K562 (cell line): Measurements from ENCODE around the gene HLA-B. TPM values are rescaled to one million over a fixed set of nuclear protein-coding genes. Genes with fewer than 3 reads are reported as not detected.

Experiments used
- ATAC-seq: fragments of 200-7000 bp; cut with Tn5 transposase; 3 replicates; pipeline ENCODE4 v1.9.1; 2020; ENCODE audit warnings: moderate library complexity
- BruUV-seq: library from RNA; stranded (reverse); fragments of 400-500 nt; replicated peaks from 2 replicates; lab custom pipeline; 2021; lab: Mats Ljungman, UMichigan
- CTCF ChIA-PET: fragments of 300-600 bp; formaldehyde crosslinking; extraction: SDS; loops from one replicate; lab custom pipeline; 2021; ENCODE audit warnings: low intra/inter-chr PET ratio; lab: Yijun Ruan, JAX
- POLR2A ChIA-PET: fragments of 300-600, 350-650 bp; sonication (Branson Sonifier 250); formaldehyde crosslinking; extraction: SDS; loops from one replicate; lab custom pipeline; 2021; ENCODE audit warnings: antibody characterized with exemption, inconsistent platforms; lab: Yijun Ruan, JAX
- DNase-seq, 4 experiments: peaks; one replicate each; pipeline versions ENCODE4 v3.0.0 to v3.0.0-alpha.2; 2011 to 2018; ENCODE audit warnings: low spot score in 3 of 4, mixed read lengths in 3 of 4; ENCODE audit errors: extremely low read depth in 1 of 4
- FAIRE-seq: peaks from 2 replicates; lab custom pipeline; 2011; peaks lifted over from hg19 to GRCh38; lab: Jason Lieb, UNC
- H2AFZ ChIP-seq: 2 replicates; pipeline ENCODE4 v1.6.0; 2011; ENCODE audit warnings: low read depth, low read length, control low read depth, inconsistent platforms
- H3K27ac ChIP-seq: fragments of 200-600 bp; 3 replicates; pipeline ENCODE4 v1.8.0; 2011; ENCODE audit warnings: low read depth, mild to moderate bottlenecking, control low read depth, inconsistent platforms, low read length, moderate library complexity, mixed read lengths; ENCODE audit errors: extremely low read depth
- H3K27me3 ChIP-seq, 2 experiments: fragments of 300-600 bp in 1 of 2; 2 replicates in 1 of 2; 3 replicates in 1 of 2; pipeline versions ENCODE4 v1.6.0 to v1.8.0; 2011; ENCODE audit warnings: inconsistent platforms in 2 of 2, low read length in 2 of 2, mild to moderate bottlenecking in 1 of 2, mixed read lengths in 1 of 2, moderate library complexity in 1 of 2; ENCODE audit not compliant: control insufficient read depth in 2 of 2, insufficient read depth in 2 of 2
- H3K36me3 ChIP-seq: fragments of 300-600 bp; 3 replicates; pipeline ENCODE4 v1.8.0; 2011; ENCODE audit warnings: mild to moderate bottlenecking, low read length, inconsistent platforms; ENCODE audit not compliant: control insufficient read depth, insufficient read depth
- H3K4me1 ChIP-seq, 2 experiments: fragments of 200-600 bp in 1 of 2; replicated peaks in 1 of 2; 2 replicates in 1 of 2; 3 replicates in 1 of 2; pipeline versions ENCODE4 v1.5.1 to v1.8.0; 2011; ENCODE audit warnings: inconsistent platforms in 2 of 2, low read length in 2 of 2, mild to moderate bottlenecking in 1 of 2, mixed read lengths in 1 of 2, moderate library complexity in 1 of 2; ENCODE audit not compliant: control insufficient read depth in 2 of 2, insufficient read depth in 2 of 2
- H3K4me2 ChIP-seq: 2 replicates; pipeline ENCODE4 v1.6.1; 2011; ENCODE audit warnings: low read length, control low read depth, inconsistent platforms, mixed read lengths; ENCODE audit not compliant: insufficient read depth
- H3K4me3 ChIP-seq: fragments of 200-600 bp; sonication (generic), shearing (Covaris generic); 2 replicates; pipeline ENCODE4 v1.5.1; 2016; ENCODE audit warnings: control low read depth, inconsistent platforms
- H3K79me2 ChIP-seq: fragments of 200-600 bp; 3 replicates; pipeline ENCODE4 v1.8.0; 2011; ENCODE audit warnings: low read length, inconsistent platforms; ENCODE audit not compliant: control insufficient read depth, insufficient read depth
- H3K9ac ChIP-seq, 2 experiments: 2 replicates each; pipeline versions ENCODE4 v1.6.0 to v1.6.1; 2011; ENCODE audit warnings: low read depth in 2 of 2, low read length in 2 of 2, control low read depth in 1 of 2, inconsistent platforms in 1 of 2, mild to moderate bottlenecking in 1 of 2, mixed read lengths in 1 of 2; ENCODE audit not compliant: insufficient read depth in 1 of 2
- H3K9me1 ChIP-seq: one replicate; pipeline ENCODE4 v1.6.0; 2011; ENCODE audit warnings: inconsistent platforms, mild to moderate bottlenecking, low read length, moderate library complexity; ENCODE audit not compliant: control insufficient read depth, insufficient read depth
- H3K9me3 ChIP-seq: replicated peaks from 2 replicates; pipeline ENCODE4 v1.5.1; 2011; ENCODE audit warnings: low read depth, low read length, inconsistent platforms; ENCODE audit not compliant: control insufficient read depth, insufficient read depth
- H4K20me1 ChIP-seq: replicated peaks from 2 replicates; pipeline ENCODE4 v1.6.1; 2011; ENCODE audit warnings: low read length, inconsistent platforms, mixed read lengths; ENCODE audit not compliant: control insufficient read depth, insufficient read depth
- HDAC6 ChIP-seq: IDR thresholded peaks from 2 replicates; pipeline ENCODE4 v1.6.1; 2012; ENCODE audit warnings: low read depth, mild to moderate bottlenecking, control low read depth, inconsistent platforms, low read length, moderate library complexity
- ILK ChIP-seq: fragments of 450-650 bp; IDR thresholded peaks from 2 replicates; pipeline ENCODE4 v1.6.1; 2016; ENCODE audit warnings: missing genetic modification characterization, low read depth, mild to moderate bottlenecking, missing compliant biosample characterization, moderate library complexity, borderline replicate concordance
- MAFF ChIP-seq: IDR thresholded peaks from 2 replicates; pipeline ENCODE4 v1.6.1; 2012; ENCODE audit warnings: low read length, improper control_type of control experiment
- PHF21A ChIP-seq: fragments of 450-650 bp; IDR thresholded peaks from 2 replicates; pipeline ENCODE4 v1.6.1; 2017; ENCODE audit warnings: low read depth, borderline replicate concordance
- POLR2A ChIP-seq: fragments of 450-650 bp; conservative IDR thresholded peaks from 2 replicates; pipeline ENCODE4 v1.6.1; 2016
- SETDB1 ChIP-seq: IDR thresholded peaks from one replicate; pipeline ENCODE4 v1.6.1; 2012; ENCODE audit warnings: low read length, control low read depth, inconsistent platforms
- SIX5 ChIP-seq, 2 experiments: IDR thresholded peaks; 2 replicates each; pipeline ENCODE4 v1.6.1; 2011; ENCODE audit warnings: low read length in 2 of 2, borderline replicate concordance in 1 of 2, low read depth in 1 of 2, mild to moderate bottlenecking in 1 of 2, moderate library complexity in 1 of 2; ENCODE audit not compliant: insufficient read depth in 1 of 2
- ZBTB1 ChIP-seq: sonication (generic); formaldehyde crosslinking; IDR thresholded peaks from 2 replicates; pipeline ENCODE4 v1.8.1; 2023; ENCODE audit warnings: missing genetic modification reagents, low read depth, mild to moderate bottlenecking, borderline replicate concordance
- WGBS: fragments of 100-300 bp; shearing (Covaris generic); methylation state at CpG from one replicate; pipeline ENCODE4 v1.1.6; 2016; ENCODE audit warnings: low coverage, mixed read lengths; ENCODE audit not compliant: insufficient coverage; ENCODE audit errors: missing lambda C conversion rate; 5-methylcytosine and 5-hydroxymethylcytosine counted together
- in situ Hi-C: fragments of 300-500 bp; cut with MboI; formaldehyde crosslinking; loops from 4 replicates; pipeline ENCODE4 v1.15.0; 2018; ENCODE audit warnings: inconsistent platforms, mixed read lengths
- intact Hi-C: fragments of 100-400 bp; cut with micrococcal nuclease; formaldehyde crosslinking; loops from 2 replicates; pipeline ENCODE4 v1.14.2; 2022
- polyA plus RNA-seq, 8 experiments: library from polyadenylated mRNA; depleted of rRNA in 4 of 8; stranded (reverse) in 5 of 8; unstranded in 3 of 8; fragments of >200 nt; fragmentation: Nextera tagmentation in 2 of 8; fragmentation: Illumina TruSeq in 1 of 8; extraction: Ambion mirVana in 2 of 8; extraction: Trizol in 1 of 8; gene quantifications; 2 replicates each; pipeline versions ENCODE4 v1.2.1 to v1.2.3, GENCODE V29; 2011 to 2014; ENCODE audit warnings: inconsistent platforms in 1 of 8, missing spikeins in 1 of 8
- total RNA-seq, 7 experiments: library from RNA; depleted of rRNA in 6 of 7; stranded (reverse); fragments of >200 nt in 6 of 7; fragmentation: Illumina TruSeq in 2 of 7; extraction: Trizol in 2 of 7; gene quantifications; 2 replicates each; pipeline versions ENCODE4 v1.2.1 to v1.2.3, GENCODE V29; 2011 to 2021; ENCODE audit warnings: low replicate concordance in 1 of 7
- TF ChIP-seq, protein P1 (sequence below): fragments of 150-350 bp; conservative IDR thresholded peaks from 2 replicates; pipeline ENCODE4 v1.6.1; 2014; ENCODE audit warnings: low read length
- TF ChIP-seq, protein P2 (sequence below): fragments of 450-650 bp; IDR thresholded peaks from 2 replicates; pipeline ENCODE4 v1.6.1; 2017; ENCODE audit warnings: mild to moderate bottlenecking, moderate library complexity

The HLA-B gene
- total and polyA plus RNA-seq, 9 of the 15 experiments (the other 6 are each of a cell fraction or from before 2014, with no cell fraction given): 0.07 to 9.7 (median 0.65) TPM; not detected in 2

DNA sequence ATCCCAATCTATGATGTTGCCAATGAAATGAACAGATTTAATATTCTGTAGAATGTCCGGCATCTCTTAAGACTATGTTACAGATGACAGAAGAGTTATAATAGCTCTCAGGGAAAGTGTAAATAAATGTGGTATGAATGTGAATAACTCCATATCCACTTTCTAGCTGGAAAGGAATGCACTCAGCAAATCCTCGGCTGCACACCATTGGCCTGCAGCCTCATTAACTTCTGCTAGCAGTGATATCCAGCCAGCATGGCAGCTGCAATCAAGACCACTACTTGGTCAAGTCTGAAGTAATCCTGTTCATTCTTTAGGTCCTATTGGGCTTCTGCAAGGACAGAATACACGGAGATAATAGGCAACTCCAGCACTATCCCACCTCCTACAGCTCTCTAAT lies 29.1 kb upstream of the HLA-B start:
- H3K4me2 ChIP-seq: no peak overlapping the region
- H3K27ac ChIP-seq: no peak overlapping the region
- H3K36me3 ChIP-seq: no peaks in the 10 kb centered on the region
- in situ Hi-C loops (no loop called here), intact Hi-C loops (no loop called here)
- H3K9me3 ChIP-seq: no peaks in the 10 kb centered on the region
- no peaks in the 10 kb centered on the region for H3K79me2 ChIP-seq
- no peak overlapping the region for H3K9ac ChIP-seq
- peaks cover 35 to 45% of the 10 kb centered on the region in 2 experiments; a peak in 4 of 5 replicates for H3K27me3 ChIP-seq
- ATAC-seq: no peak
- no peaks in the 10 kb centered on the region for H3K4me1 ChIP-seq
- H2AFZ ChIP-seq: no peak overlapping the region
- H3K4me3 ChIP-seq: no peak overlapping the region
- DNase-seq: no peak
- WGBS: 7% methylated on average over 3 of the region's 3 CpGs
- H4K20me1 ChIP-seq: no peaks in the 10 kb centered on the region
- no peak for FAIRE-seq
- no TSS peak for BruUV-seq
- TF ChIP-seq, protein P1, sequence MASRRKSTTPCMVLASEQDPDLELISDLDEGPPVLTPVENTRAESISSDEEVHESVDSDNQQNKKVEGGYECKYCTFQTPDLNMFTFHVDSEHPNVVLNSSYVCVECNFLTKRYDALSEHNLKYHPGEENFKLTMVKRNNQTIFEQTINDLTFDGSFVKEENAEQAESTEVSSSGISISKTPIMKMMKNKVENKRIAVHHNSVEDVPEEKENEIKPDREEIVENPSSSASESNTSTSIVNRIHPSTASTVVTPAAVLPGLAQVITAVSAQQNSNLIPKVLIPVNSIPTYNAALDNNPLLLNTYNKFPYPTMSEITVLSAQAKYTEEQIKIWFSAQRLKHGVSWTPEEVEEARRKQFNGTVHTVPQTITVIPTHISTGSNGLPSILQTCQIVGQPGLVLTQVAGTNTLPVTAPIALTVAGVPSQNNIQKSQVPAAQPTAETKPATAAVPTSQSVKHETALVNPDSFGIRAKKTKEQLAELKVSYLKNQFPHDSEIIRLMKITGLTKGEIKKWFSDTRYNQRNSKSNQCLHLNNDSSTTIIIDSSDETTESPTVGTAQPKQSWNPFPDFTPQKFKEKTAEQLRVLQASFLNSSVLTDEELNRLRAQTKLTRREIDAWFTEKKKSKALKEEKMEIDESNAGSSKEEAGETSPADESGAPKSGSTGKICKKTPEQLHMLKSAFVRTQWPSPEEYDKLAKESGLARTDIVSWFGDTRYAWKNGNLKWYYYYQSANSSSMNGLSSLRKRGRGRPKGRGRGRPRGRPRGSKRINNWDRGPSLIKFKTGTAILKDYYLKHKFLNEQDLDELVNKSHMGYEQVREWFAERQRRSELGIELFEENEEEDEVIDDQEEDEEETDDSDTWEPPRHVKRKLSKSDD: no peak
- TF ChIP-seq SETDB1 (no peak), PHF21A (no peak), SIX5 (IDR thresholded peaks at IDR 0.05; ENCODE audit: borderline replicate concordance in 1 of 2, insufficient read depth in 1 of 2, low read depth in 1 of 2, low read length in 2 of 2) (no peak), ILK (tag) (no peak), POLR2A (no peak), HDAC6 (no peak), ZBTB1 (no peak), MAFF (no peak)
- TF ChIP-seq, protein P2, sequence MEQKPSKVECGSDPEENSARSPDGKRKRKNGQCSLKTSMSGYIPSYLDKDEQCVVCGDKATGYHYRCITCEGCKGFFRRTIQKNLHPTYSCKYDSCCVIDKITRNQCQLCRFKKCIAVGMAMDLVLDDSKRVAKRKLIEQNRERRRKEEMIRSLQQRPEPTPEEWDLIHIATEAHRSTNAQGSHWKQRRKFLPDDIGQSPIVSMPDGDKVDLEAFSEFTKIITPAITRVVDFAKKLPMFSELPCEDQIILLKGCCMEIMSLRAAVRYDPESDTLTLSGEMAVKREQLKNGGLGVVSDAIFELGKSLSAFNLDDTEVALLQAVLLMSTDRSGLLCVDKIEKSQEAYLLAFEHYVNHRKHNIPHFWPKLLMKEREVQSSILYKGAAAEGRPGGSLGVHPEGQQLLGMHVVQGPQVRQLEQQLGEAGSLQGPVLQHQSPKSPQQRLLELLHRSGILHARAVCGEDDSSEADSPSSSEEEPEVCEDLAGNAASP: no peak
- ChIA-PET CTCF (no interaction called here), POLR2A (interaction anchor here (1.0 to 1.2 kb wide), 2 partner anchors 8 to 156 kb away, joined by 3 read pairs; partner anchors contain the start of gene DDX39B)
- H3K9me1 ChIP-seq: no peaks in the 10 kb centered on the region
